NCI-H1436 (cell line): ENCODE results near the gene SLC35D2.
"Not testable (repeated sequence)": the region's sequence is repeated elsewhere in the genome, so short reads cannot be mapped to it uniquely, and the experiment has no call there.

ENCODE experiments used
- DNase-seq: peaks from one replicate; lab custom pipeline; 2025; lab: John Stamatoyannopoulos, UW

Gene SLC35D2

DNA sequence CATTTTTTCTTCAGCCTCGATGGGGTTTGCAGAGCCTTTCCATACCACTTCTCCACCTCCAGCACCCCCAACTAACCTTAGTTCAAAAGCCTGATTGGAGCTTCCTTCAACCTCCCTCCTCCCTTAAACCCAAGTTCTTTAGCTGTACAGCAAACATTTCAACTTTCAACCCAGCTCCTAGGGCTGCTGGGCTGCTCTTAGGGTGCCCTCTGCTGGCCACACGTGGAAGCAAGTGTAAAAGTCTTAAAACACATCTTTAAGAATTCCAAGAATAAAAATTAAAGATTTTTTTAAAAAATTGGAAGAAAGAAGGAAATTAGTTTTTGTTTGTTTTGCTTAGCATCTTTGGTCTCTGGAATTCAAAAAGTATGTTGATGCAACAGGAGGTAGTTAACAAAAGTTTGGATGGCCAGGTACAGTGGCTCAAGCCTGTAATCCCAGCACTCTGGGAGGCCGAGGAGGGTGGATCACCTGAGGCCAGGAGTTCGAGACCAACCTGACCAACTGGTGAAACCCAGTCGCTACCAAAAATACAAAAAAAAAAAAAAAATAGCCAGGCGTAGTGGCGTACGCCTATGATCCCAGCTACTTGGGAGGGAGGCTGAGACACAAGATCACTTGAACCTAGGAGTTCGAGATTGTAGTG, 66.1 kb downstream of the SLC35D2 start:
- DNase-seq = peak; percentile 9

DNA sequence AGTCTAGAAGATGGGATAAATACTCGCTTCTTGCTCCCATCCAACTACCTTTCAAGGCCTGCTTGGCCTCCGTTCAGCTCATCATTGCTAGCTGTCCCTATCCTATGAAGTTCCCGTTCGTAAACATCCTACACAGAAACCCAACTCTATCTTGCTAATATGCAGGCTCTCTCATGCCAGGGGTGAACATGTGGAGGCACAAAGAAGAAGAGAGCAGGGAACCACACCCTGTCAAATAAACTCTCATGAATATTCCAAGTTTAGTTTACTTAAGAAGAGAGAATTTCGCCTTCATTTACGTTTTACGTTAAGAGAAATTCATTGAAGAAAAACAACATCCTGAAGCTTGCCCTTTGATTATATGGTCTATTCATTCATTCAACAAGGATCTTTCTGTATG, 73.7 kb downstream of the SLC35D2 start:
- DNase-seq = no peak

GRCh38 chr9:96306958-96307357, 76.6 kb downstream of the SLC35D2 start:
- not testable (repeated sequence) for DNase-seq

DNA sequence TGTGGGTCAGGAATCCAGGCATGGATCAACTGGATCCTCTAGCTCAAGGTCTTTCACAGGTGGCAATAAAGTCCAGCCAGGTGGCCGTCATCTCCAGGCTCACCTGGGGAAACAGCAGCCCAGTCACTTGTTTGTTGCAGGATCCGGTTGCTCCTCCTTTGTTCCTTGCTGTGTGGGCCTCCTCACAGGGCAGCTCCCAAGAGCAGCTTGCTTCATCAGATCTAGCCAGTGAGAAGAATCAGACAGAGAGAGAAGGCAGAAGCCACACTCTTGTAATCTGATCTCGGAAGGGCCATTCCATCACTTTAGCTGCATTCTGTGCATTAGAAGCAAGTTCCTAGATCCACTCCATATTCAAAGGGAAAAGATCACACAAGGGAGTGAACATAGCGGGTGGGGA, 78.3 kb downstream of the SLC35D2 start:
- no peak for DNase-seq

DNA sequence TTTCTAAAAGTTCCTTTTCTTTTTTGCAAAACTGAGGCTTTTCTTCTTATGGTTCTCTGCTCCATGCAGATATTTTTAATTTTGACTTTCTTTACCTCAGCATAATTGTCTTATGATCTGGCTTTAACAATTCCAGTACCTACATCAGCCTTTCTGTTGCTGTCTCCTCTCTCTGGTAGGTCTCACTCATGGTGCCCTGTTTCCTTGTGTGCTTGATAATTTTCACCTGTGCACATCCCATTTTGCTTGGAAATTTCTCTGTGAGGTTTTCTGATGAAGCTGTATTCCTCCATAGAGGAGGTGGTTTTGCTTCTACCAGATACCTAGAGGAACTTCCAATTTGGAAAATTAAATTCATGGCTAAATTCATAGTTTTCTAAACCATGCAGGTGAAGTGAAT, 79.3 kb downstream of the SLC35D2 start:
- DNase-seq = no peak

GRCh38 chr9:96302021-96302420, 81.5 kb downstream of the SLC35D2 start, which contains the start of gene HSD17B3:
Gene HSD17B3, minus strand, starts transcription at chr9:96302176. Its CDS starts 72 bp downstream, at chr9:96302104.
- DNase-seq = no peak

DNA sequence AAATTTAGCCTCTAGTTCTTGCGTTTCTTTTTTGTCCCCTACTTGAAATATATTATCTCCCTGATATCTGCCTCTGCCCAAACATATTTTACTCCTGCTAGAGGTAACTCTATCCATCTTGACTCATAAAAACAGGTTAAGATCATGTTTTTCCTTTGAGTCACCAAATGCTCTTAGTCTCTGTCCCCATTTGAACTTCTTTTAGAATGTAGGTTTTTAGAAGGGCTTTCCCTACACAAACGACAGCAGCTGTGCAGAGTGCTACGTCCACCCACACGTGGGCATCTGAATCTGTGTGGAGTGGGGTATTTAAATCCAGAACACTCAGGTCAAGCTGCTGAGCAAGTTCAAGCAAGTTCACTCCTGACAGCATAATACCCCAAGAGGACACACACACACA, 83.7 kb downstream of the SLC35D2 start:
- DNase-seq = no peak

GRCh38 chr9:96294159-96294545, 89.4 kb downstream of the SLC35D2 start:
- DNase-seq = no peak

GRCh38 chr9:96293498-96294158, 89.9 kb downstream of the SLC35D2 start:
- DNase-seq = no peak

DNA sequence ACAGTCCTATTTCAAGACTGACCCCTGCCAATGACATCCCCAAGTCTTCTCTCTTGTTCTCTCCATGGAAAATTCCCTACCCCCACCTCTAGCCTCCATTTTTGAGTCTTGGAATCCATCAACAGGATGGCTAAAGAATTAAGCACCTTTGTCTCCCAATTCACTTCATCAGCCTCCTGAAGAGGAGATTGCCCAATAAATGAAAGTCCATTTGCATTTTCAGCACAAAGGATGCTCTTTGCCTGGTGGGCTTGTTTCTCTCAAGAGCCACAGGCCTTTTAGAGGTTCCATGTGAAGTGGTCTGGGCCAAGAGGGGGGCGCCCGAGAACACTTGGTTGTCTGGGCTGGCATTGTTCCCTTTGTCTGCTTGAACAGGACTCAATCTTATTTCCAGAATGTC, 94.1 kb downstream of the SLC35D2 start:
- no peak for DNase-seq

DNA sequence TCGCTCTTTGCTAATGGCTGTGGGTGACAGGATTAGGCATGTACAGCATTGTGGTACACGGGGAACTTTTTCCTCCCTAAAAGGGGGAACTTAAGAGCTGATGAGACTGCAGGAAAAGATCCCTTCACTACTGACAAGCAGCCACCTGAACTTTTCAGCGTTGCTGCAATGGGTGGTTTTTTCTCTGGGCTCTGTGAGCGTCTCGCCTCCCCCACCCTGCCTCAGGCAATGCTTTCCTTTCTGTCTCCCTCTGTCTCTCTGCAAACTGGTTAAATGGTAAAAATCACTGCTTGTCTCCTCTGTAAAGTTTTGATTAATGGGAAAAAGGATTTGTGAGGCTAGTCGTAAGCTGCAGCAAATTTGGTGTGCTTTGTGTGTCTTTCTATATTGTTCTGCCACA, 101.9 kb downstream of the SLC35D2 start:
- DNase-seq = no peak

GRCh38 chr9:96279932-96280331, 103.6 kb downstream of the SLC35D2 start:
- DNase-seq = no peak

GRCh38 chr9:96274939-96275338, 108.6 kb downstream of the SLC35D2 start:
- no peak for DNase-seq
